Keratinocyte (primary cell): ENCODE results near the gene EXOC4. TPM values are rescaled to one million over a fixed set of nuclear protein-coding genes. Genes with fewer than 3 reads are reported as not detected.

Experiments used
- DNase-seq: peaks from one replicate; pipeline ENCODE4 v3.0.0-alpha.2; 2011; ENCODE audit warnings: low read depth, missing footprints, low spot score
- FAIRE-seq: peaks from 2 replicates; lab custom pipeline; 2011; peaks lifted over from hg19 to GRCh38; lab: Jason Lieb, UNC
- H2AFZ ChIP-seq: 2 replicates; pipeline ENCODE4 v1.6.0; 2012; ENCODE audit warnings: low read length, control low read depth, inconsistent platforms; ENCODE audit not compliant: control insufficient read depth
- H3K27ac ChIP-seq: 2 replicates; pipeline ENCODE4 v1.5.1; 2011; ENCODE audit warnings: low read length; ENCODE audit not compliant: control insufficient read depth, insufficient read depth
- H3K27me3 ChIP-seq: 3 replicates; pipeline ENCODE4 v1.6.0; 2011; ENCODE audit warnings: low read length; ENCODE audit not compliant: control insufficient read depth, insufficient read depth; ENCODE audit errors: extremely low read depth
- H3K36me3 ChIP-seq, 2 experiments: 2 replicates in 1 of 2; 3 replicates in 1 of 2; pipeline ENCODE4 v1.5.1; 2011; ENCODE audit warnings: low read length in 2 of 2, mild to moderate bottlenecking in 1 of 2; ENCODE audit not compliant: control insufficient read depth in 2 of 2, insufficient read depth in 2 of 2; ENCODE audit errors: extremely low read depth in 1 of 2
- H3K4me1 ChIP-seq: 3 replicates; pipeline ENCODE4 v1.5.1; 2011; ENCODE audit warnings: low read length; ENCODE audit not compliant: control insufficient read depth, insufficient read depth; ENCODE audit errors: extremely low read depth
- H3K4me2 ChIP-seq: 3 replicates; pipeline ENCODE4 v1.6.0; 2011; ENCODE audit warnings: low read depth, low read length; ENCODE audit not compliant: control insufficient read depth, insufficient read depth; ENCODE audit errors: extremely low read depth
- H3K4me3 ChIP-seq, 3 experiments: fragments of 200-600 bp in 1 of 3; sonication (generic) in 1 of 3; 2 replicates in 2 of 3; 3 replicates in 1 of 3; pipeline ENCODE4 v1.5.1; 2011 to 2016; ENCODE audit warnings: low read length in 3 of 3, mild to moderate bottlenecking in 3 of 3, control low read depth in 2 of 3, inconsistent platforms in 1 of 3, low read depth in 1 of 3, mixed read lengths in 1 of 3, mixed run types in 1 of 3, moderate library complexity in 1 of 3; ENCODE audit not compliant: control insufficient read depth in 2 of 3, insufficient read depth in 2 of 3; ENCODE audit errors: extremely low read depth in 1 of 3
- H3K79me2 ChIP-seq: 2 replicates; pipeline ENCODE4 v1.6.0; 2012; ENCODE audit warnings: low read length; ENCODE audit not compliant: control insufficient read depth, insufficient read depth
- H3K9ac ChIP-seq: 3 replicates; pipeline ENCODE4 v1.6.0; 2011; ENCODE audit warnings: low read length; ENCODE audit not compliant: control insufficient read depth, insufficient read depth; ENCODE audit errors: extremely low read depth
- H3K9me1 ChIP-seq: 3 replicates; pipeline ENCODE4 v1.6.0; 2011; ENCODE audit warnings: low read length; ENCODE audit not compliant: control insufficient read depth, insufficient read depth; ENCODE audit errors: extremely low read depth
- H3K9me3 ChIP-seq: 2 replicates; pipeline ENCODE4 v1.5.1; 2012; ENCODE audit warnings: low read depth, low read length; ENCODE audit not compliant: control insufficient read depth
- H4K20me1 ChIP-seq: 3 replicates; pipeline ENCODE4 v1.6.0; 2011; ENCODE audit warnings: low read length; ENCODE audit not compliant: control insufficient read depth, insufficient read depth; ENCODE audit errors: extremely low read depth
- EZH2 ChIP-seq: IDR thresholded peaks from one replicate; pipeline ENCODE4 v1.6.1; 2012; ENCODE audit warnings: inconsistent platforms, mild to moderate bottlenecking, low read length, moderate library complexity
- dilution Hi-C: fragments of 300-500 bp; cut with MboI; formaldehyde crosslinking; loops from one replicate; pipeline ENCODE4 v1.7.0; 2020; ENCODE audit warnings: low sequenced_read_pairs; ENCODE audit not compliant: extremely low pct_ligation_motif_present
- polyA plus RNA-seq, 5 experiments: library from polyadenylated mRNA; depleted of rRNA in 3 of 5; stranded (reverse) in 3 of 5; stranded (forward) in 1 of 5; unstranded in 1 of 5; fragments of >200 nt; gene quantifications; 1 replicate in 1 of 5; 2 replicates in 3 of 5; 3 replicates in 1 of 5; pipeline versions ENCODE4 v1.2.1 to v1.2.3, GENCODE V29; 2011 to 2012; ENCODE audit warnings: missing spikeins in 2 of 5, low read depth in 1 of 5, low replicate concordance in 1 of 5
- TF ChIP-seq, protein P1 (sequence below), 3 experiments: IDR thresholded peaks in 1 of 3; conservative IDR thresholded peaks in 1 of 3; optimal IDR thresholded peaks in 1 of 3; 2 replicates in 2 of 3; 3 replicates in 1 of 3; pipeline versions ENCODE3 to v1.5.1; 2011; ENCODE audit warnings: low read length in 3 of 3, mild to moderate bottlenecking in 3 of 3, moderate library complexity in 2 of 3, control low read depth in 1 of 3, inconsistent platforms in 1 of 3; ENCODE audit not compliant: insufficient read depth in 2 of 3; ENCODE audit errors: extremely low read depth in 1 of 3

The EXOC4 gene
- polyA plus RNA-seq, 1 donor (not counting 4 experiments of a cell fraction or from before 2014, with no cell fraction given): 52.6 TPM

- Histone ChIP-seq H3K9me3 (no peaks in the 10 kb centered on the region), H2AFZ (no peak overlapping the region), H3K79me2 (no peaks in the 10 kb centered on the region), H4K20me1 (no peaks in the 10 kb centered on the region), H3K4me1 (no peaks in the 10 kb centered on the region), H3K4me3 (no peak overlapping the region), H3K36me3 (peaks cover 0 to 1% of the 10 kb centered on the region in 2 experiments), H3K9ac (no peak overlapping the region), H3K4me2 (no peak overlapping the region), H3K27me3 (no peaks in the 10 kb centered on the region), H3K9me1 (no peaks in the 10 kb centered on the region), H3K27ac (no peak overlapping the region)
- TF ChIP-seq, protein P1, sequence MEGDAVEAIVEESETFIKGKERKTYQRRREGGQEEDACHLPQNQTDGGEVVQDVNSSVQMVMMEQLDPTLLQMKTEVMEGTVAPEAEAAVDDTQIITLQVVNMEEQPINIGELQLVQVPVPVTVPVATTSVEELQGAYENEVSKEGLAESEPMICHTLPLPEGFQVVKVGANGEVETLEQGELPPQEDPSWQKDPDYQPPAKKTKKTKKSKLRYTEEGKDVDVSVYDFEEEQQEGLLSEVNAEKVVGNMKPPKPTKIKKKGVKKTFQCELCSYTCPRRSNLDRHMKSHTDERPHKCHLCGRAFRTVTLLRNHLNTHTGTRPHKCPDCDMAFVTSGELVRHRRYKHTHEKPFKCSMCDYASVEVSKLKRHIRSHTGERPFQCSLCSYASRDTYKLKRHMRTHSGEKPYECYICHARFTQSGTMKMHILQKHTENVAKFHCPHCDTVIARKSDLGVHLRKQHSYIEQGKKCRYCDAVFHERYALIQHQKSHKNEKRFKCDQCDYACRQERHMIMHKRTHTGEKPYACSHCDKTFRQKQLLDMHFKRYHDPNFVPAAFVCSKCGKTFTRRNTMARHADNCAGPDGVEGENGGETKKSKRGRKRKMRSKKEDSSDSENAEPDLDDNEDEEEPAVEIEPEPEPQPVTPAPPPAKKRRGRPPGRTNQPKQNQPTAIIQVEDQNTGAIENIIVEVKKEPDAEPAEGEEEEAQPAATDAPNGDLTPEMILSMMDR (optimal IDR thresholded peaks at IDR 0.05 in 1 of 3, IDR thresholded peaks at IDR 0.05 in 1 of 3, conservative IDR thresholded peaks at IDR 0.05 in 1 of 3; ENCODE audit: extremely low read depth in 1 of 3, insufficient read depth in 2 of 3, low read length in 3 of 3): no peak
- no peak for TF ChIP-seq EZH2
- FAIRE-seq (no peak), DNase-seq (no peak)
- dilution Hi-C loops: no loop called here
Observed at GRCh38 chr7:133586253-133586652, 333.4 kb downstream of the EXOC4 start.

DNA sequence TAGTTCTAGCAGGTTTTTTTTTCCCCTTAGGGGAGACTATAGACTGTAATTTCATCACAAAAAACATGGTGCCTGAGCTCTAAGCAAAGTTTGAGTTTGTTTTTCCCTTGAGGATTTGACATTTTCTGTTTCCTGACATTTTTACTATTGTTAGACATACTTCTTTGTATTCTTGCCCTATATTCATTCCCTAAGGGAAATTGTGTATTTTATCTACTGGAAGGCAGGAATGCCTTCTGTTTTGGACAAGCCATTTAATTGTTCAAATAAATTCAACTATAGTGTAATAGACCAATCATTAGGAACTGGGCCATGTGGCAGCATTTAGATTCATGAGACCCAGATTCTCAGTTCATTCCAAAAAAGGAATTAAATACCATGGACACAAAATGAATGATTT, 335.0 kb downstream of the EXOC4 start:
- H4K20me1 ChIP-seq: no peaks in the 10 kb centered on the region
- H3K9ac ChIP-seq: no peak overlapping the region
- FAIRE-seq (no peak), DNase-seq (no peak)
- H3K27ac ChIP-seq: no peak overlapping the region
- no peak overlapping the region for H3K4me2 ChIP-seq
- H3K4me3 ChIP-seq: no peak overlapping the region
- H3K4me1 ChIP-seq: no peaks in the 10 kb centered on the region
- no peaks in the 10 kb centered on the region for H3K27me3 ChIP-seq
- H3K9me3 ChIP-seq: no peaks in the 10 kb centered on the region
- TF ChIP-seq, protein P1 (optimal IDR thresholded peaks at IDR 0.05 in 1 of 3, IDR thresholded peaks at IDR 0.05 in 1 of 3, conservative IDR thresholded peaks at IDR 0.05 in 1 of 3; ENCODE audit: extremely low read depth in 1 of 3, insufficient read depth in 2 of 3, low read length in 3 of 3): no peak
- no peak for TF ChIP-seq EZH2
- H2AFZ ChIP-seq: no peak overlapping the region
- no peaks in the 10 kb centered on the region for H3K79me2 ChIP-seq
- H3K36me3 ChIP-seq: peaks cover 0 to 1% of the 10 kb centered on the region in 2 experiments
- H3K9me1 ChIP-seq: no peaks in the 10 kb centered on the region
- dilution Hi-C loops: no loop called here
